ENCODE results near the gene TNFAIP8.

The TNFAIP8 gene

DNA sequence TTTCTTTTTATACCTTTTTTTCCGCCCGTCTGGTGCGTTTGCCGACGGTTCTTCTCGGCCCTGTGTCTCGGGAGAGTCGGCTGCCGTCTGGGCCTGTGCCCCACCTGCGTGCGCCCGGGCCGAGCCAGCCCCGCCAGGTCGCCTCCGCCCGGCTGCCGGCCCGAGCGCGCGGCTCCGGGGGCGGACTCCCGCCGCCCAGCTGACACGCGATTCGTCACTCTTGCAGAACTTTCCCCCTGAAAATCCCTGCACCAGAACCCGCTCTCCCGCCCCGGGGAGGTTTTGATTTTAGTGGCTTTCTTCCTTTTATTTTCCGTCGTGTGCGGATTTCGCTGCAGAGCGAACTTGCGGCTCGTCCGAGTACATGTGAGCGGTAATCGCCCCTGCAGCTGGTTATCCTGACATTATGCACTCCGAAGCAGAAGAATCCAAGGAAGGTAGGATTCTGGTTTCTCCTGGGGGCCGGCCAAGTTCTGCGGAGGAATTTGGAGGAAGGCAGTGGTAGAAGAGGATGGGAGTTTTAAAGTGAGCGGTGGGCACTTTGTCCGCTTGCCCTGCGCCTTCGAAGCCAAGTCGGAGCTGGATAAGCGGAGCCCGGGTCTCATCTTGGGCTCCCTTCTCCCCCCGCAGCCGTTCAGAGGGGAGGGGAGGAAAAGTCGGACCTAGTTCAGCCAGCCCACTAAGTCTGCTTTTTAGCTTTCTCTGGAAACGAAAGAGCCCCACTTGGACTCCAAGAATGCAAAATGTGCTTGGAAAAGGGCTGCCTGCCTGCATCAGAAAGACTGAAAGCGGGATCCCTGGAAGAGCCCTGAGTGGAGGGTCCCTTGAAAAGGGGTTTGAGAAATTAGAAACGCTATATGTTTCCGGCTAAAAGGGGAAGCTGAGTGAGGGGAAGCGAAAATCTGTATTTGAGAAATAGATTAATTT, at the start of gene TNFAIP8:
TNFAIP8 (plus strand) TSS at position 335 of the 927 bp plus-strand sequence; CDS start at position 407, 72 bp downstream.
- peak; percentile 68 for DNase-seq

DNA sequence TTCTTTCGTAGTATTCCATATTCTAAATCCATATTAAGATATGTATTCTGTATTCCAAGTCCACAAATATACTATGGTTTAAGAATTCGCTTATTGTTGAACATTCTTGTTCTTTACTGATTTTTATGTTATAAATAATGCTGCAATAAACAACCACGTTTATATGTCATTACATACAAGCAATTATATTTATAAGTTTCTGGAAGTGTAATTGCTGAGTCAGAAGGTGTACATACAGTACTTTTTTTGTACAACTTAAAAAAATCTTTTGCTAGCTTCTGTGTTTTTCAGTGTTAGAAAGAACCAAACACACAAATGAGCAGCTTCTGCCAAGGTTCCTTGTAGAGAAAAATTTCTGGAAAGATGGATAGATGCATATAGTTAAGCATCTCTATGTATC, 48.6 kb upstream of the TNFAIP8 start:
- no peak for DNase-seq

DNA sequence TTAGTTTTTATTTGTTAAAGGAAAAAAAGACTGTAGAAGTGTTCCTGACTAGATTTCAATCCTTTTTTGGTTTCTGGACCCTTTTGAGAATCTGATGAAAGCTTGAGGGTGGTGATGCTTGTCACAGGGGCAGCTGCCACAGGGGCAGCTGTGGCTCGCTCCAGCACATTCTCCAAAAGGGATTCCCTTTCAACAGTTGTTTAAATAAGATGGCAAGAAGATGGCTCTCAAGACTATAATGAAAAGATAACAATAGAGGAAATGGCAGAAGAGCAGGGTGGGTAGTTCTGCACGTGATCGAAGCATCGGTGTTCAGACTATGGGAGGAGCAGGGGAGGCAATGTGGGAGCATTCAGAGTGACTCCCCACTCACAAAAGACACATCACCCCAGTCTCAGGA, 46.5 kb upstream of the TNFAIP8 start:
- DNase-seq, result no peak

DNA sequence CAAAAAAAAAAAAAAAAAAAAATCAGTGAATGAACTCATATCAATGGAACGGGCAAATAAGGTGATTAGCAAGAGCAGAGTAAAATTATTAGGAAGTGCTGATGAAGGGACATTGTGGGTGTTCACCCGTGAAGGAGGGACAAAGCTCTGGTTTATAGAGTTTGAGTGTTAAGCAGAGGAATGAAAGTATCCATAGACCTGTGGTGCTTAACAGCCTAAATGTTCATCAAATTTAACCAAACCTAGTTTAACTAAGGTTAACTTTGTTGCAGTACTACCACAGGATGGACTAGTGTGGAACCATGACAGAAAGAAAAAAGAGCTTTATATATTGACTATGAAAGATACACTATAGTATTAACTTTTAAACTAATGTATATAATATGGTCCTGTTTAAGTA, 44.1 kb upstream of the TNFAIP8 start:
- DNase-seq, result no peak

DNA sequence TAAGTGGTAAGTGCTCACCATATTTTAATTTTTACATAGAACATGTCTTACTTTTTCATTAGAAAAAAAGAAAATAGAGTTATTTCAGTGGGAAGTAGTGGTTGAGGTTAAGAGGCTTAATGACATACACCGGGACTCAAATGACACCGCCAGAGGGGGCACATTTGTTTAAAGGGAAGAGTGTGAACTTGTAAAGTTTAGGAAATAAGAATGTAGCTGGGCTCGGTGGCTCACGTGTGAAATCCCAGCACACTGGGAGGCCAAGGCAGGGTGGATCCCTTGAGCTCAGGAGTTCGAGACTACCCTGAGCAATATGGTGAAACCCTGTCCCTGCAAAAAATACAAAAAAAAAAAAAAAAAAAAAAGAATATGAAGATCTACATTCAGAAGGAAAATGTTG, 43.4 kb upstream of the TNFAIP8 start:
- DNase-seq, result no peak

DNA sequence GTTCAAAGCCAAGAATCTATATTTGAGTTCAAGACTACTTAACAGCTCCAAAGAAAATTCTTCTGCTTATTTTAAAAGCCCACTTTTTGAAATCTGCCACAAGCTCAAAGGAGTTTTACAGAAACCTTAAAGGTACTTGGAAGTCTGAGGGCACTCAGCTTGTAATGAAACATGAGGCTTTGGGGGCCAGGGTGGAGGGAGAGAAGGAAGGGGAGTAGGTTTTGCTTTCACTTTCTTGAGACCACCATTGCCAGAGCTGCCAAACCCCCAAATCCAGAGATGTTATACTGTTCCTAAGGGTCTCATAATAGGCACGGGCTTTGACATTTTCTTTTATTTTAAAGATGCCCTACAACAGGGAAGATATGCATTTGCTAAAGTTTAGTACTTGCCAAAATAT, 42.6 kb upstream of the TNFAIP8 start:
- no peak for DNase-seq

DNA sequence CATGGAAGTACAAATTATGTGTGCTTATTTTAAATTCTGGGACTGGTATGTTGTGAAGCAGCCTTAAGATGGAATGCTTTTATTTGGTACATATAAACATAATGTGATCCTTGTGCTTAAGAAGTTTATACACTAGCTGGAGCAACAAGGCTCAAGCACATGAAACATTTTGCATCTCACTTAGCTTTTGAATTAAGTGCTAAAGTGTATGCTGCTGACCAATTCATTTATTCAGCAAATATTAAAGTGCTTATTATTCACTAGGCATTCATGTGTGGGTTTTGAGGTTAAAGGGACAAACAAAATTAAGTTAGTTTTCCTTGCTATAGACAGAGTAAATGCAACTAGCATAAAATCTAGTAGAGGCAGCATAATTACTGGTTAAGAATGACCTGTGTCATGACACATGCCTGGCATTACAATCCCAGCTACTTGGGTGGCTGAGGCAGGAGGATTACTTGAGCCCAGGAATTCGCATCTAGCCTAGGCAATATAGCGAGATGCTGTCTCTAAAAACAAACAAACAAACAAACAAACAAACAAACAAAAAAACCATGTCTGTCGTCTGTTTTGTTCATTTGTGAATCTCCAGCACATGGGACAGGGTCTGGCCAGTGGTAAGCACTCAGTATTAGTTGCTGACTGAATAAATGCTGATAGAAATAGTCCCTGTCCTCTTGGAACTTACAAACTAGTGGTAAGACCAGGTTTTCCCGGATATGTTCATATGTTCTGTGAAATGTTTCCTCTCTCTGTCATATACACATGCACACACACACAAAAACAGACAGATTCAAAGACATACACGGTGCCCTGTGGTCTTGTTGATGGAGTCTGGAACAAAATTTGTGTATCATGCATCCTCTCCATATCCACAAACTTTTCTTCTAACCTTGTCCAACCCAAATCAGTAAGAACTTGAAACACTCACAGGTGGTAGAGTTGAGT, 41.9 kb upstream of the TNFAIP8 start:
- DNase-seq, result no peak

DNA sequence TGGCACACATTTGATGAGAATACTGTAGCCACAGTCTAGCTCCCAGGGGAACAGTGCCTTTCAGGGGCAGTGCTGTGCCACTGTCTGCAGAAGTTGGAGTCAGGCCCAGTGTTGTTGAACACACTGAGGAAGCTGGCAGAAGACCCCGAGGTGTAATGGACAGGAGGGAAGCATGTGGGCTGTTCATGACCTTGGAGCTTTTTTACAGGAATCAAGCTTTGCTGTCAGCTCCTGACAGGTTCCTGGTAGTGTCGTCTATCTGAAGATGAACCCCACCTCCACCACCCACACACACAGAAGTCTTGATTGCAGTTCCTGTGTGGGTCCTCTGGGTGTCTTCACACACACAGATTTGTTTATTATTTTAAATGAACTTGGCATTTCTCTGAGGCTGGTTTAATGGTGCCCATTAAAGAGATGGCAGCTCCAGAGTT, 40.3 kb upstream of the TNFAIP8 start:
- DNase-seq, result peak; percentile 55

DNA sequence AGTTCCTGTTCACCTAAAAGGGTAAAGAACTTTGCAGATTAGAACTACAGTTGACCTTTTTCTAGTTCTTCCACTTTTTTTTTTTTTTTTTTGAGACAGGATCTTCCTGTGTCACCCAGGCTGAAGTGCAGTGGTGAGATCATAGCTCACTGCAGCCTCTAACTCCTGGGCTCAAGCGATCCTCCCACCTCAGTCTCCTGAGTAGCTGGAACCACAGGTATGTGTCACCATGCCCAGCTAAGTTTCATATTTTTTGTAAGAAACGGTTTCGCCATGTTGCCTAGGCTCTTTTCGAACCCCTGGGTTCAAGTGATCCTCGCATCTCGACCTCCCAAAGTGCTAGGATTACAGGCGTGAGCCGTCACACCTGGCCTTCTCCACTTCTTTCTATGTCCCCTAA, 39.7 kb upstream of the TNFAIP8 start:
- peak; percentile 50 for DNase-seq

DNA sequence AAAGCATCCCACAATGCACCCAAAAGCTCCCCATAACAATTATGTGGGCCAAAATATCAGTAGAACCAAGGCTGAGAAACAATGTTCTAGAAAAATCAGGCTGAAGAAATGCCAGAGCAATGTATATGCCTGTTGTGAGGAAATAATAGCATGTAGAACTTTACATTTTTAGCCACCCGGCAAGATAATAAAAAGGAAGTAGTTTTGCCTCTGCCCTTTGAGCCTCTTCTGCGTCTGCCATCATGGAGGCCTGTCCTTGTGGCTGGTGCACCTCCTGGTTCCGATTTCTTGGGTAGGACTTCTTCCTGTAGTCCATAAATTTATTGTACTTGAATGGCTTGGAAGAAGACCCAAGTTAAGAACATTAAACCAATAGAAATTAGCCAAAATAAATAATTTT, 38.9 kb upstream of the TNFAIP8 start:
- no peak for DNase-seq

DNA sequence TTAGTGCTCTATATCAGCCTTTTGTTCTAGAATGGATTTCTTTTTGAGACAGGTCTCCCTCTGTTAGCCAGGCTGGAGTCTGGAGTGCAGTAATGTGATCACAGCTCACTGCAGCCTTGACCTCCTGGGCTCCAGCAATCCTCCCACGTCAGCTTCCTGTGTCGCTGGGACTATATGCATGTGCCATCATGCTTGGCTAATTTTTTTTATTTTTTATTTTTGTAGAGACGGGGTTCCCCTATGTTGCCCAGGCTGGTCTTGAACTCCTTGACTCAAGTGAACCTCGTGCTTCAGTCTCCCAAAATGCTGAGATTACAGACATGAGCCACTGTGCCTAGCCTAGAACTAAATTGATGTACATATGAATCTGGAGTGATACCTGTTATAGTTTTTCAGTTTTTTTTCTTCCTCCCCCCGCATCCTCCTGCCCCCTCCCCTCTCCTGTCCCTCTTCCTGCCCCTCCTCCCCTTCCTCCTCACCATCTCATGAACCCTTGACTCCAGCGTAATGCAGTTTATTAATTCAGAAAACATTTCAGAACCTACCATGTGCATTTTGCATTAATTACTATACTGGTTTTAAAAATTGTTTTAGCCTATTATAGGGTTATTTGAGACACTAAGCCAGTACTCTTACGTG, 37.4 kb upstream of the TNFAIP8 start:
- no peak for DNase-seq

DNA sequence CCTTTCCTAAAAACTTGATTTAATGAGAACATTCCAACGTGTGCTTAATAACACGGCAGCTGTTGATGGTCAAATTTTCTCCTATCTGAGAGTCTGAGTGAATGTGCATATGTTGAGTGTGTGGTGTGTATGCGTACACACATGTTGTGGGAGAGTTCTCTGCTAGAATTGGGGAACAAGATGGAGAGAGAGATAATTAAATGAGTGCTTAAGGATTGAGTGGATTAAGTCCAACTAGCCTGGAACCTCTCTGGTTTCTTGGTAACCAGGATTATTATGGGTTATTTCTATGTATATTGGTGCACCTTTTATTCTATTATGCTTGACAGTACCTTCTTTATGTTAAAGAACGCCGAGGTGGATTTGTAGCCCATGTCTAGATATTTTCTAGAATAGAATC, 36.4 kb upstream of the TNFAIP8 start:
- DNase-seq, result no peak

DNA sequence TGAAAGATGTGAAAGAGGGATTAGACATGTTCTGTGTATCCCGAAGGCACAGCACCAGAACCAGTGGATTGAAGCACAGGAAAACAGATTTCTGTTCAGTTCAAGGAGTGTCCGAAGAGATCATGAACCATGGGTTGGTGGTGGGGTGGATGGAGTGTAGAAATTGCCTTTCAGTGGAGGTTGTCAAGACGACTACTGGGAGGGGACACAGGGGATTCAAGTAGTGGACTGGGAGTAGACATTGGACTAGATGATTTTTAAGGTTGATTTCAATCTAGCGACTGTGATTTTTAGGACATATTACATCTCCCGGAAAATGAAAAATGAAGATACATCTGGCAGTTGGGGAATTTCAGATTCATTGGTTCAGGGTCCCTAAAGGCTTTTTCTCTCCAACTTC, 35.9 kb upstream of the TNFAIP8 start:
- no peak for DNase-seq

DNA sequence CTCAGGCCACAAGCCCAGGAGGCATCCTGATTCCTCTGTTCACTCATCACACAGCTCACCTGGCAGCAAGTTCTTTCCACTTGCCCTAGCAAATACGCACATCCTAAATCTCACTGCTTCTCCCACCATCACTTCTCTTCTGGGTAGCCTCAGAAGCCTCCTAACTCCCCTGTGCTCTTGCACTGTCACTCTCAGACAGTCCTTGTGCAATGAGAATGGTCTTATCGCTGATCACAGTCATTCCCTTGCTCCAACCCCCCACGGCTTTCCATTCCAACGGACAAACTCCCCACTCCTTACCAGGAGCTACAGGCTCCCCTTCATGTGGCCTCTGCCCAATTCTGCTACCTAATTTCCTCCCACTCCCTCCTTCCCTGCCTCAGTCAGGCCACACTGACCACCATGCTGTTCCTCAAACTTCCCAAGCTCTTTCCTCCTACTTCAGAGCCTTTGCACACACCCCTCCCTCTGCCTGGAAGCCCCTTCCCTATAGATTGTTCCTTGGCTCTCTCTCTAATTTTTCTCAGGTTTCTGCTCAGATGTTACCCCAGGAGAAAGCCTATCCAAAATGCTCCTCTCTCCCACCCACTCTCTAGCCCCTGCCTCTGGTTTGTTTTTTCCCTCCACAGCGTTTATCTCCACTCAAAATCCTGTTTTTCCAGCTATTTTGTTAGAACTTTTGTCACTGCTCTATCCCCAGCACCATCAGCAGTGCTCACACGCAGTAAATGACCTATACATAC, 34.1 kb upstream of the TNFAIP8 start:
- no peak for DNase-seq

DNA sequence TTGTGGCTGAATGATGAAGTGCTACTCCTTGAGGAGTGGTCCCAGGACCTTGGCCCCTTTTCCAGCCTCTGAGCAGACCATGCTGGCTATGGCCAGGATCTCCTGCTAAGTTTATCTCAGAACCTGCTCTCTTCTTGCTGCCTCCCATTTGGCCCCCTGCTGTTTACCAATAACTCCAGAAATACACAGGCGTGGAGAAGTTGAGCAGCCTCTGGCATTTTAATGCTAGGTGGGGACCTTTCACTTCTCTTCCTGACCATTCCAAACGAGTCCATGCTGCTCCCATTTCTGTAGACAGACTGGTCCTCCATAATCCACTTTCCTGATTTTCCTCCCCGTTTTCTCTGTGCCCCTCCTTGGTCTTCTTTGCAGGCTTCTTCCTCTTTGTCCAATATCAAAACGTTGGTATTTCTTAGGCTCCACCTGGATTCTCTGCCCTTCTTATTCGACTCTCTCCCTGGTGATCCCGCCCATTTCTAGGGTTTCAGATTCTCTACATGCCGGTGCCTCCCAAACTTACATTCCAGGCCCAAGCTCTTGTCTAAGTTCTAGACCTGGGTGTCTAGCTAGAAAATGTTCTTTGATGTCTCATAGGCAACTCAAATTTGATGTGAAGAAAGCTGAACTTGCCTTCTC, 33.4 kb upstream of the TNFAIP8 start:
- no peak for DNase-seq

DNA sequence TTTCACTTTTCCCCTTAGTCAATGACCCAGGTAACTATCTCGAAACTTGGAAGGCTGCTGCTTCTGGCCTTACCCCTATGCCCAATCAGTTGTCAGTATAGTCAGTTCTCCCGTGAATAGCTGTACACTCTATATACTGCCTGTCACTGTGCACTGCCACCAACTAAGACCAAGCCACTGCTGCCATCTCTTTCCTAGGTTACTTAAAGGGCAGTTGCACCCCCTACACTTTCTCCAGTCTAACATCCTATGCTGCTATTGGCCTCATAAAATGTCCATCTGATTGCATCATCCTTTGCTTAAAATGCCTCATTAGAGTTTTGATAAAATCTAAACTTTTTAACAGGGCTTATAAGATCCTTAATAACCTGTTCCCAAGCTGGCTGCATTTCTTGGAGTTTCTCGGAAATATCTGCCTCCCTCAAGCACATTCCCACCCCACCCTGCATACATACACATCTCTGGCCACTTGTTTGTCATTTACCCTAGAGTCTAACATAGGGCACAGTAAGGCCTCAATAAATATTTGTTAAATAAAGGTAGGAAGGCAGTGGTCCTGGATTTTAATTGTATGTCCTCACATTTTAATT, 32.8 kb upstream of the TNFAIP8 start:
- DNase-seq, result no peak

DNA sequence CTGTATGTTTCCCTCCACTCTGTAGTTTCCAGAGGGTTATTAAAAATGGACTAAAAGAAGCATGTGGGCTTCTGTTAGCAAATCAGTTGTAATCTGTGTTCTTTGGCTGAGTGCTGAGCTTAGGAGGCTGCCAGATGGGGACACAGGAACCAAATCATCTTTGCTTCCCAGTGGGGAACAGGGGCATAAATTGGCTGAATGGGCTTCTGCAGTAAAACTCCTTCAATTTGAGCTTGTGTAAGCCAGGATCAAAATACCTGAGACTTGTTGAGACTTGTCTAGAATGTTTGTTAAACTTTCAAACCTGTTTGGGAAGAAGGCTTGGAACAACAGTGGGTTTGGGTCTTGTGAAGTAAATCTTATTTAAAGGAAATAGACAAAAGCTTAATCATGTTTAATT, 32.2 kb upstream of the TNFAIP8 start:
- DNase-seq, result no peak

DNA sequence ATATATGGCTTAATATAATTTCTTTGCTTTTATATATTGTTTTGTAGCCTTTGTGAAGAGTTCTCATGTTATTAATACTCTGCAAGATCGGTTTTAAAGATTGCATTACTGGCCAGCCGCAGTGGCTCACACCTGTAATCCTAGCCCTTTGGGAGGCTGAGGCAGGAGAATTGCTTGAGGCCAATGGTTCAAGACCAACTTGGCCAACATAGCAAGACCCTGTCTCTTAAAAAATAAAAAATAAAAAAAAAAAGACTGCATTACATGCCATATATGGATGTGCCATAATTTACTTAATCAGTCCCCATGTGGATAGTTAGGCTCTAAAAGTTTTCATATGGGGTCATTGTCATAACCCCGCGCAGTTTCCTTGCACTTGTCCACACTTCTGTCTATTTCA, 31.0 kb upstream of the TNFAIP8 start:
- DNase-seq, result no peak

DNA sequence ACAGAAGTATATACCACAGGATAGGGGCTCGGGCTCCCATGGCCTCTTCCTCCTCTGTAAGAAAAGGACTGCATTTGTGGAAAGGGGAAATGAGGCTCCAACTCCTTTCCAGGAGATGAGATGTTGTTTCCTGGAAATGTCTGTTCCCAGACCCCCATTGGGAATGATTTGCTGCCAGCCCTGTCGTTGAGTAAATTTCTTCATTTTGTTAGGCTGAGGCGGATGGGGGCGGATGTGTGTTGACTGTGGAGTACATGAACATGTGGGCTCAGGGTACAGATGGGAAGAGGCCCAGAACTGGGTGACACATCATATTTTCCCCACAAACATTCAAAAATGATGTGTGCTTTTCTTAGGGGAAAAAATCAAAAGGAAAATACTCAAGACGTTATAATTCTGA, 28.8 kb upstream of the TNFAIP8 start:
- peak; percentile 50 for DNase-seq

DNA sequence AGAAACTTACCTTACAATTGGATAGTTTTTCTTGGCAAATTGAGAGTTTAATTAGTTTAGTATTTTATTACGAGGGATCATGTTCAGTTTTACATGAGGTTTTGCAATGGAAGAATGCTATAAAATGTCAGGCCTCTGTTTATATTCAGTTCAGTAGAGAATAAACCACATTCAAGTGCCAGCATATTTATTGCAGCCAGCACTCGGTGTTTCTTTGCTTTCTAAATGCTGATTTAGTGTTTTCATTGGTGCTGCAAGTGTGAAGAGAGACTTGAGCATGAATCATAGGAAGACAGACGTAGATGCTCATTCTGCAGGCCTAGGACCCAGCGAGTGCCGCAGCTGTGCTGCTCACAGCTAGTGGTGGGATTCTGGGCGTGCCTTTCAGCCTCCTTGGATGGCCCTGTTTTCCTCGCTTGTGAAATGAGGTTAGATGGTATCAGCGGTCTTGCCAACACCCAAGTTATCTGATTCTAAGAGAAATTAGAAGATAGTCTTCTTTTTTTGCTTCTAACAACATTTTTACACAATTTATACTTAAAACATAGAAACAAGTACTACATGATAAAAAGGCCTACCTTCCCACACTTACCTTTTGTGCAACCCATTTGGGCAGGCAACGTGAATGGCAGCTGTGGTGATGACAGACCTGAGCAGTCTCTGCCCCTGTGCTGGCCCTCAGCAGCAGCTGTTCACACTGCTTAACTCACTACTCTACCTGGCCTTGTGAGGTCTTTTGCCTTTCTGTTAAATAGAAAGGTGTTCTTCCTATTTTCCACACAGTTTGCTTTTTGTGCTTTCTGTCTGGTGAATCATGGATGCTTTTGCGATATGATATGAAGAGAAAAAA, 26.8 kb upstream of the TNFAIP8 start:
- peak; percentile 59 for DNase-seq

DNA sequence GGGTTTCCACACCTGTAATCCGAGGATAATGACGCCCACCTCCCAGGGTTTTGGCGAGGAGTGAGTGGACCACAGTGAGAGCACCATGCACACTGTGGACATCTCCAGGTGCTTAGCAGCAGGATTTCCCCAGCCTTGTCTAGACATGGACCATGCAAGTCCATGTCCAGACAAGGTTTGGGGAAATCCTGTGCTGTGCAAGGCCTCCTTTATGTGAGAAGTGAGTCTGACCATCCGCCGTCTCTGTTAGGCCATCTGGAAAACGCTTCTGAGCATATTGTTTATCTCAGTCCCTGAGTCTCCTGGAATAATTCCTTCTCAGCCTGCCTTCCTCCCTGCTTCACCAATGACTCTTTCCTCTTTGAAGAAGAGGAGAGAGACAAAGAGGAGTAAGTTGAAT, 26.2 kb upstream of the TNFAIP8 start:
- no peak for DNase-seq

All from activated CD8-positive, alpha-beta memory T cell treated with anti-CD3 and anti-CD28 coated beads, Interleukin-2, amount 50 U/mL, for 4 hours (primary cell).